ENCODE data around the gene SLC22A16. TPM values are rescaled to one million over a fixed set of nuclear protein-coding genes. Genes with fewer than 3 reads are reported as not detected.

The SLC22A16 gene
- total RNA-seq, 1 experiment from 2014 or later, result not detected

DNA sequence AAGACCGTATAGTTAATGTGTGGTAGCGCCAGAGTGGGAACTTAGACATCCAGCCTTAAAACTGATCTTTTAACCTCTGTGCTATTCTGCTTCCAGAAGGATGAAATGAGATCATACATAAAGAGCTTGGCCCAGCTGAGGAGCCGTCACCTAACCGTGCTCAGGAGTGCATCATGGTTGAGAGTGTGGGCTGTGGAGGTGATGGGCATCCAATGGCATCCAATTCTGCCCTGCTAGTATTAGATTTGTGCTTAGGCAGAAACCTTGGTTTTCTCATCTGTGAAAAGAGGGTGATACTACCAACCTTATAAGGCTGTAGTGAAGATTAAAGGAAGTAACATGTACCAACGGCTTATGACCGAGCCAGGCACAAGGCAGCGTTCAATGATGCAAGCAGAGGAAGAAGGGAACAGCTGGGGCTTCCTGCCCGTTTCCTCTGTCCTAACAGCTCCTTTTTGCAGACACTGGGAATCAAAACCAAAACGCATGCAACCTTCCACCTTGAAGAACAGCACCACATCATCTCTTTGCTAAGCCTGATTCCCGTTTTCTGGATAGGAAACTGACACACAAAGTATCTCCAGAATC lies 1.3 kb downstream of the SLC22A16 start:
- H3K9ac ChIP-seq (ENCODE audit: low read length), result no peak overlapping the region
- no peak overlapping the region for H3K27ac ChIP-seq (ENCODE audit: low read depth, low read length)
- no peaks in the 10 kb centered on the region for H3K9me2 ChIP-seq (ENCODE audit: insufficient read depth)
- ATAC-seq, result no peak
- CTCF ChIA-PET, result no interaction called here
- H3K4me1 ChIP-seq (ENCODE audit: control insufficient read depth in 1 of 2, insufficient read depth in 2 of 2, low read length in 2 of 2), result no peaks in the 10 kb centered on the region
- POLR2A ChIA-PET, result no interaction called here
- H3K79me2 ChIP-seq (ENCODE audit: insufficient read depth, low read length), result no peaks in the 10 kb centered on the region
- no peaks in the 10 kb centered on the region for H4K20me1 ChIP-seq (ENCODE audit: insufficient read depth)
- BruUV-seq (replicated peaks), result no TSS peak
- H3K36me3 ChIP-seq (ENCODE audit: control insufficient read depth in 1 of 2, insufficient read depth in 2 of 2, low read length in 2 of 2), result no peaks in the 10 kb centered on the region
- no peaks in the 10 kb centered on the region for H3K9me3 ChIP-seq (ENCODE audit: control insufficient read depth in 1 of 2, insufficient read depth in 1 of 2, low read depth in 1 of 2, low read length in 2 of 2)
- DNase-seq (ENCODE audit: low read depth, low spot score), result no peak
- no peak overlapping the region for H3K4me3 ChIP-seq (replicated peaks in 1 of 2; ENCODE audit: low read depth in 1 of 2, low read length in 2 of 2)
- RAD21 ChIA-PET (ENCODE audit: low non-redundant PET in 1 of 2, low total read pairs in 2 of 2, uncharacterized antibody in 2 of 2, unreplicated experiment in 2 of 2), result no interaction called here
- H3K4me2 ChIP-seq (ENCODE audit: low read length), result no peak overlapping the region
- no peaks in the 10 kb centered on the region; the same call in 1 of the 2 replicates for H3K27me3 ChIP-seq (ENCODE audit: insufficient read depth, low read length)
- no peak for TF ChIP-seq EGR1 (IDR thresholded peaks at IDR 0.05; ENCODE audit: low read depth)
- TF ChIP-seq, protein P1, sequence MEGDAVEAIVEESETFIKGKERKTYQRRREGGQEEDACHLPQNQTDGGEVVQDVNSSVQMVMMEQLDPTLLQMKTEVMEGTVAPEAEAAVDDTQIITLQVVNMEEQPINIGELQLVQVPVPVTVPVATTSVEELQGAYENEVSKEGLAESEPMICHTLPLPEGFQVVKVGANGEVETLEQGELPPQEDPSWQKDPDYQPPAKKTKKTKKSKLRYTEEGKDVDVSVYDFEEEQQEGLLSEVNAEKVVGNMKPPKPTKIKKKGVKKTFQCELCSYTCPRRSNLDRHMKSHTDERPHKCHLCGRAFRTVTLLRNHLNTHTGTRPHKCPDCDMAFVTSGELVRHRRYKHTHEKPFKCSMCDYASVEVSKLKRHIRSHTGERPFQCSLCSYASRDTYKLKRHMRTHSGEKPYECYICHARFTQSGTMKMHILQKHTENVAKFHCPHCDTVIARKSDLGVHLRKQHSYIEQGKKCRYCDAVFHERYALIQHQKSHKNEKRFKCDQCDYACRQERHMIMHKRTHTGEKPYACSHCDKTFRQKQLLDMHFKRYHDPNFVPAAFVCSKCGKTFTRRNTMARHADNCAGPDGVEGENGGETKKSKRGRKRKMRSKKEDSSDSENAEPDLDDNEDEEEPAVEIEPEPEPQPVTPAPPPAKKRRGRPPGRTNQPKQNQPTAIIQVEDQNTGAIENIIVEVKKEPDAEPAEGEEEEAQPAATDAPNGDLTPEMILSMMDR (IDR thresholded peaks at IDR 0.05 in 2 of 3, conservative IDR thresholded peaks at IDR 0.05 in 1 of 3; ENCODE audit: borderline replicate concordance in 1 of 3, insufficient read depth in 1 of 3, low read depth in 2 of 3, low read length in 2 of 3), result no peak
- TF ChIP-seq POLR2A (IDR thresholded peaks at IDR 0.05; ENCODE audit: borderline replicate concordance, extremely low read depth, insufficient read depth, insufficient read length), result no peak
- no peak for TF ChIP-seq ELF1 (IDR thresholded peaks at IDR 0.05; ENCODE audit: borderline replicate concordance, low read depth)
- TF ChIP-seq TCF7L2 (IDR thresholded peaks at IDR 0.05; ENCODE audit: borderline replicate concordance, extremely low read depth, insufficient read depth, insufficient read length), result no peak
- TF ChIP-seq YY1 (IDR thresholded peaks at IDR 0.05; ENCODE audit: extremely low read depth, insufficient replicate concordance, low read depth, low read length), result no peak
- no peak for TF ChIP-seq EZH2phosphoT487 (IDR thresholded peaks at IDR 0.05; ENCODE audit: borderline replicate concordance)
- TF ChIP-seq SIN3A (IDR thresholded peaks at IDR 0.05; ENCODE audit: low read depth), result no peak
- intact Hi-C loops (cut with micrococcal nuclease), result no loop called here
- H2AFZ ChIP-seq (ENCODE audit: low read depth, low read length, poor library complexity, severe bottlenecking), result no peak overlapping the region

Measured in HCT116 (cell line).